ENCODE results near the gene PIK3C2G. TPM values are rescaled to one million over a fixed set of nuclear protein-coding genes. Genes with fewer than 3 reads are reported as not detected.

PIK3C2G gene
- total and polyA plus RNA-seq, 2 of the 4 experiments (the other 2 are of a cell fraction) = not detected

- Histone ChIP-seq H3K79me1 (ENCODE audit: low read depth in 1 of 2, low read length in 2 of 2) (no peaks in the 10 kb centered on the region), H3K56ac (ENCODE audit: extremely low read depth, insufficient read depth, low read length) (no peak overlapping the region), H2AK9ac (replicated peaks; ENCODE audit: low read depth, low read length, poor library complexity) (no peak overlapping the region), H3K4me1 (ENCODE audit: control insufficient read depth, insufficient read depth, low read length) (no peaks in the 10 kb centered on the region), H4K91ac (ENCODE audit: insufficient read depth, low read depth, low read length) (no peak overlapping the region), H3K18ac (ENCODE audit: low read depth, low read length) (no peak overlapping the region), H4K20me1 (ENCODE audit: insufficient read depth, low read length) (no peaks in the 10 kb centered on the region), H2BK120ac (ENCODE audit: low read depth, low read length) (no peak overlapping the region), H4K8ac (ENCODE audit: low read depth in 2 of 2, low read length in 2 of 2) (no peak overlapping the region), H2AFZ (replicated peaks; ENCODE audit: low read length, poor library complexity) (no peak overlapping the region), H3K27me3 (ENCODE audit: control insufficient read depth, insufficient read depth, low read length) (no peaks in the 10 kb centered on the region), H3K27ac (ENCODE audit: insufficient read depth, low read length) (no peak overlapping the region), H2BK5ac (ENCODE audit: low read depth, low read length, poor library complexity, severe bottlenecking) (no peak overlapping the region), H3K14ac (replicated peaks; ENCODE audit: low read depth, low read length) (no peak overlapping the region), H3K4ac (ENCODE audit: low read depth, low read length) (no peak overlapping the region), H4K5ac (ENCODE audit: low read depth, low read length) (no peak overlapping the region), H3K4me3 (ENCODE audit: insufficient read depth, low read depth, low read length) (no peak overlapping the region), H2AK5ac (ENCODE audit: low read depth, low read length) (no peak overlapping the region), H2BK20ac (ENCODE audit: low read depth, low read length) (no peak overlapping the region), H3K23ac (ENCODE audit: low read depth, low read length) (no peak overlapping the region), H3K9ac (ENCODE audit: low read depth, low read length) (no peak overlapping the region), H2BK15ac (ENCODE audit: low read depth, low read length) (no peak overlapping the region), H3K9me1 (ENCODE audit: insufficient read depth, low read length) (no peaks in the 10 kb centered on the region), H3K9me3 (ENCODE audit: control insufficient read depth, insufficient read depth, low read length) (no peaks in the 10 kb centered on the region), H3K4me2 (ENCODE audit: low read depth, low read length) (no peak overlapping the region), H3K36me3 (ENCODE audit: control insufficient read depth, insufficient read depth, low read length) (no peaks in the 10 kb centered on the region)
- ATAC-seq (ENCODE audit: low read depth) = no peak
- intact Hi-C loops (cut with micrococcal nuclease) (no loop called here), dilution Hi-C loops (cut with HindIII; ENCODE audit: low sequenced_read_pairs, unreplicated experiment) (no loop called here), in situ Hi-C loops (cut with MboI; ENCODE audit: low sequenced_read_pairs) (no loop called here)
- no CpG with 5 or more reads among the region's 2 CpGs for WGBS, 2 experiments (ENCODE audit: extremely low coverage in 2 of 2, insufficient read length in 1 of 2)
- no TSS peak for BruUV-seq (replicated peaks)
- no peak for DNase-seq
- TF ChIP-seq ELK1 (IDR thresholded peaks at IDR 0.05; ENCODE audit: borderline replicate concordance, low read depth, low read length) (no peak), FOS (IDR thresholded peaks at IDR 0.05; ENCODE audit: low read depth, low read length) (no peak), MXI1 (IDR thresholded peaks at IDR 0.05; ENCODE audit: borderline replicate concordance, low read depth, low read length) (no peak), RAD21 (IDR thresholded peaks at IDR 0.05; ENCODE audit: low read length) (no peak), RFX5 (IDR thresholded peaks at IDR 0.05; ENCODE audit: low read depth, low read length) (no peak), CHD1 (IDR thresholded peaks at IDR 0.05; ENCODE audit: low read depth, low read length) (no peak)
- POLR2A ChIA-PET (ENCODE audit: unreplicated experiment) = no interaction called here
- CTCF ChIA-PET = interaction anchor here (0.6 to 1.7 kb wide), 4 partner anchors 12 to 683 kb away, joined by 3 to 4 read pairs (median 3); no protein-coding TSS in a partner anchor
These were observed 195.0 kb downstream of the PIK3C2G start for GRCh38 chr12:18456344-18456743.

Measured in IMR-90 (cell line).